Measurements from ENCODE around the gene C2CD2L.
A peak's percentile ranks its signal among the peaks of the same experiment; 100 is the strongest.

The C2CD2L gene

GRCh38 chr11:119114351-119114750 is 7.2 kb downstream of the C2CD2L start:
- Mint-ChIP-seq H3K4me1 (peaks cover 57% of the 10 kb centered on the region), H3K4me3 (no peak overlapping the region), H3K9me3 (no peaks in the 10 kb centered on the region), H3K27me3 (no peaks in the 10 kb centered on the region), H3K27ac (peak overlapping the region; percentile 95), H3K36me3 (peaks cover 71% of the 10 kb centered on the region)
- DNase-seq: no peak
- CTCF ChIA-PET: interaction anchor here (0.7 kb wide), 1 partner anchor 413 kb away, joined by 3 read pairs; no protein-coding TSS in a partner anchor

GRCh38 chr11:119115484-119116234 is 8.5 kb downstream of the C2CD2L start:
- CTCF ChIA-PET: interaction anchor here (0.8 to 2.0 kb wide), 4 partner anchors 9 to 207 kb away, joined by 3 to 5 read pairs (median 4); partner anchors contain the start of gene C2CD2L
- peak; percentile 54 for DNase-seq
- H3K27ac Mint-ChIP-seq: peak overlapping the region; percentile 95
- H3K27me3 Mint-ChIP-seq: no peaks in the 10 kb centered on the region
- H3K36me3 Mint-ChIP-seq: peaks cover 61% of the 10 kb centered on the region
- H3K4me1 Mint-ChIP-seq: peaks cover 54% of the 10 kb centered on the region
- H3K4me3 Mint-ChIP-seq: peak overlapping the region; percentile 67
- H3K9me3 Mint-ChIP-seq: no peaks in the 10 kb centered on the region

- CTCF ChIA-PET: interaction anchor here (0.8 to 2.0 kb wide), 4 partner anchors 9 to 206 kb away, joined by 3 to 5 read pairs (median 4); partner anchors contain the start of gene C2CD2L
- Mint-ChIP-seq H3K4me3 (peak overlapping the region; percentile 67), H3K27ac (peak overlapping the region; percentile 95)
These were observed 9.1 kb downstream of the C2CD2L start for GRCh38 chr11:119116235-119116594.

GRCh38 chr11:119116601-119117000 is 9.5 kb downstream of the C2CD2L start:
- H3K4me1 Mint-ChIP-seq: peaks cover 55% of the 10 kb centered on the region
- CTCF ChIA-PET: interaction anchor here (2.0 kb wide), 1 partner anchor 80 kb away, joined by 5 read pairs; no protein-coding TSS in a partner anchor
- peak overlapping the region; percentile 95 for H3K27ac Mint-ChIP-seq
- H3K4me3 Mint-ChIP-seq: no peak overlapping the region
- peaks cover 52% of the 10 kb centered on the region for H3K36me3 Mint-ChIP-seq
- DNase-seq: no peak
- H3K27me3 Mint-ChIP-seq: no peaks in the 10 kb centered on the region
- H3K9me3 Mint-ChIP-seq: no peaks in the 10 kb centered on the region

More at GRCh38 chr11:119116235-119116594, 9.1 kb downstream of the C2CD2L start:
- no peak for DNase-seq
- Mint-ChIP-seq H3K9me3 (no peaks in the 10 kb centered on the region), H3K4me1 (peaks cover 55% of the 10 kb centered on the region), H3K27me3 (no peaks in the 10 kb centered on the region), H3K36me3 (peaks cover 56% of the 10 kb centered on the region)

GRCh38 chr11:119117004-119117706 is 10.0 kb downstream of the C2CD2L start:
- CTCF ChIA-PET: interaction anchor here (0.8 to 2.0 kb wide), 2 partner anchors 12 to 79 kb away, joined by 4 to 5 read pairs; no protein-coding TSS in a partner anchor
- Mint-ChIP-seq H3K4me1 (peaks cover 56% of the 10 kb centered on the region), H3K36me3 (peaks cover 47% of the 10 kb centered on the region), H3K9me3 (no peaks in the 10 kb centered on the region), H3K27me3 (no peaks in the 10 kb centered on the region), H3K4me3 (no peak overlapping the region), H3K27ac (peak overlapping the region; percentile 86)
- DNase-seq: no peak

- peaks cover 62% of the 10 kb centered on the region for H3K4me1 Mint-ChIP-seq
- no peaks in the 10 kb centered on the region for H3K9me3 Mint-ChIP-seq
- CTCF ChIA-PET: interaction anchor here (0.6 to 1.4 kb wide), 3 partner anchors 11 to 33 kb away, joined by 3 to 4 read pairs (median 3); partner anchors contain the start of genes C2CD2L and HMBS
- no peaks in the 10 kb centered on the region for H3K27me3 Mint-ChIP-seq
- H3K4me3 Mint-ChIP-seq: no peak overlapping the region
- peaks cover 41% of the 10 kb centered on the region for H3K36me3 Mint-ChIP-seq
- H3K27ac Mint-ChIP-seq: no peak overlapping the region
- no peak for DNase-seq
These were observed 11.1 kb downstream of the C2CD2L start for GRCh38 chr11:119118227-119118626.

- Mint-ChIP-seq H3K27me3 (no peaks in the 10 kb centered on the region), H3K9me3 (no peaks in the 10 kb centered on the region), H3K36me3 (peaks cover 42% of the 10 kb centered on the region), H3K4me1 (peaks cover 59% of the 10 kb centered on the region), H3K27ac (no peak overlapping the region), H3K4me3 (no peak overlapping the region)
- no peak for DNase-seq
- CTCF ChIA-PET: interaction anchor here (1.2 to 1.4 kb wide), 2 partner anchors 12 to 19 kb away, joined by 3 to 4 read pairs; partner anchors contain the start of gene C2CD2L
These were observed 11.8 kb downstream of the C2CD2L start for GRCh38 chr11:119118946-119119345.

GRCh38 chr11:119120639-119121007 is 13.5 kb downstream of the C2CD2L start:
- DNase-seq: no peak
- Mint-ChIP-seq H3K27ac (peak overlapping the region; percentile 64), H3K36me3 (peaks cover 38% of the 10 kb centered on the region), H3K9me3 (no peaks in the 10 kb centered on the region), H3K27me3 (no peaks in the 10 kb centered on the region), H3K4me1 (peaks cover 48% of the 10 kb centered on the region), H3K4me3 (peak overlapping the region; percentile 87)
- CTCF ChIA-PET: interaction anchor here (0.6 to 1.6 kb wide), 4 partner anchors 12 to 54 kb away, joined by 3 to 6 read pairs (median 4); a partner anchor contains a TSS

GRCh38 chr11:119121008-119121810 is 14.1 kb downstream of the C2CD2L start, which contains the start of gene HINFP:
Gene HINFP, plus strand, starts transcription at chr11:119121580. Its CDS starts 5,365 bp downstream, at chr11:119126945.
- peaks cover 32% of the 10 kb centered on the region for H3K36me3 Mint-ChIP-seq
- no peaks in the 10 kb centered on the region for H3K9me3 Mint-ChIP-seq
- peak within 1 kb of the TSS; percentile 87 for H3K4me3 Mint-ChIP-seq
- no peaks in the 10 kb centered on the region for H3K27me3 Mint-ChIP-seq
- peak; percentile 100 for DNase-seq
- CTCF ChIA-PET: interaction anchor here (0.7 to 1.6 kb wide), 7 partner anchors 12 to 161 kb away, joined by 3 to 6 read pairs (median 3); partner anchors contain the start of genes C2CD2L and VPS11
- H3K4me1 Mint-ChIP-seq: peaks cover 42% of the 10 kb centered on the region
- peak within 1 kb of the TSS; percentile 64 for H3K27ac Mint-ChIP-seq

GRCh38 chr11:119121811-119122124 is 14.6 kb downstream of the C2CD2L start:
- Mint-ChIP-seq H3K4me3 (peak overlapping the region; percentile 87), H3K27ac (peak overlapping the region; percentile 64), H3K9me3 (no peaks in the 10 kb centered on the region), H3K36me3 (peaks cover 31% of the 10 kb centered on the region), H3K4me1 (peaks cover 42% of the 10 kb centered on the region), H3K27me3 (no peaks in the 10 kb centered on the region)
- no peak for DNase-seq
- CTCF ChIA-PET: interaction anchor here (0.7 to 1.4 kb wide), 6 partner anchors 12 to 160 kb away, joined by 3 to 4 read pairs (median 3); partner anchors contain the start of genes C2CD2L and VPS11

- Mint-ChIP-seq H3K36me3 (peaks cover 32% of the 10 kb centered on the region), H3K4me3 (no peak overlapping the region), H3K27ac (no peak overlapping the region), H3K4me1 (peaks cover 33% of the 10 kb centered on the region), H3K9me3 (no peaks in the 10 kb centered on the region), H3K27me3 (no peaks in the 10 kb centered on the region)
- DNase-seq: no peak
- CTCF ChIA-PET: interaction anchor here (1.5 kb wide), 1 partner anchor 9 kb away, joined by 4 read pairs; no protein-coding TSS in a partner anchor
These were observed 18.7 kb downstream of the C2CD2L start for GRCh38 chr11:119125821-119126220.

- Mint-ChIP-seq H3K36me3 (peaks cover 39% of the 10 kb centered on the region), H3K4me1 (peaks cover 30% of the 10 kb centered on the region), H3K9me3 (no peaks in the 10 kb centered on the region), H3K4me3 (no peak overlapping the region), H3K27ac (no peak overlapping the region), H3K27me3 (no peaks in the 10 kb centered on the region)
- CTCF ChIA-PET: interaction anchor here (1.1 to 1.4 kb wide), 2 partner anchors 18 to 21 kb away, joined by 3 read pairs; no protein-coding TSS in a partner anchor
- no peak for DNase-seq
These were observed 19.6 kb downstream of the C2CD2L start for GRCh38 chr11:119126675-119127268.

- no peak overlapping the region for H3K27ac Mint-ChIP-seq
- no peaks in the 10 kb centered on the region for H3K27me3 Mint-ChIP-seq
- no peak for DNase-seq
- peaks cover 12% of the 10 kb centered on the region for H3K4me1 Mint-ChIP-seq
- CTCF ChIA-PET: interaction anchor here (0.8 kb wide), 1 partner anchor 38 kb away, joined by 3 read pairs; no protein-coding TSS in a partner anchor
- H3K9me3 Mint-ChIP-seq: no peaks in the 10 kb centered on the region
- H3K4me3 Mint-ChIP-seq: no peak overlapping the region
- H3K36me3 Mint-ChIP-seq: peaks cover 42% of the 10 kb centered on the region
These were observed 23.5 kb downstream of the C2CD2L start for GRCh38 chr11:119130662-119131061.
